ENCODE data around the gene CDHR5.

GRCh38 chr11:611001-611996 is 13.5 kb downstream of the CDHR5 start:
- no peak for TF ChIP-seq YY1 (IDR thresholded peaks at IDR 0.05; ENCODE audit: insufficient read depth, insufficient read length)
- no peak for TF ChIP-seq SUZ12 (IDR thresholded peaks at IDR 0.05; ENCODE audit: extremely low read depth, insufficient read depth, insufficient read length)
- TF ChIP-seq ZNF274 (IDR thresholded peaks at IDR 0.05; ENCODE audit: low read depth, low read length): no peak
